A549 (cell line): ENCODE data around the gene SEC23IP.
"Not testable (repeated sequence)": the region's sequence is repeated elsewhere in the genome, so short reads cannot be mapped to it uniquely, and the experiment has no call there.

Source experiments
- CHD2 ChIP-seq: fragments of 150-350 bp; IDR thresholded peaks from 2 replicates; pipeline ENCODE4 v1.6.1; 2014; ENCODE audit warnings: low read length; ENCODE audit not compliant: partially characterized antibody
- CTCF ChIP-seq: fragments of >200 bp; sonication (Bioruptor Twin); formaldehyde crosslinking; IDR thresholded peaks from 3 replicates; pipeline ENCODE4 v1.5.1; 2016
- ESRRA ChIP-seq: fragments of 150-350 bp; IDR thresholded peaks from 2 replicates; pipeline ENCODE4 v1.6.1; 2014; ENCODE audit warnings: mild to moderate bottlenecking, low read length, borderline replicate concordance
- GATA3 ChIP-seq: IDR thresholded peaks from 2 replicates; pipeline ENCODE4 v1.6.1; 2012; ENCODE audit warnings: borderline replicate concordance
- HEYL ChIP-seq: fragments of 250-450 bp; sonication (Bioruptor Pico); IDR thresholded peaks from 2 replicates; pipeline ENCODE4 v1.8.0; 2021; ENCODE audit warnings: mild to moderate bottlenecking, moderate library complexity
- KDM5A ChIP-seq: fragments of 200-600 bp; sonication (generic); IDR thresholded peaks from 2 replicates; pipeline ENCODE4 v1.6.1; 2016; ENCODE audit warnings: antibody characterized with exemption, mild to moderate bottlenecking
- MAFK ChIP-seq: fragments of 450-650 bp; IDR thresholded peaks from 2 replicates; pipeline ENCODE4 v1.6.1; 2014; ENCODE audit not compliant: partially characterized antibody
- MAZ ChIP-seq: fragments of 150-350 bp; IDR thresholded peaks from 2 replicates; pipeline ENCODE4 v1.6.1; 2014; ENCODE audit warnings: antibody characterized with exemption, low read depth, low read length, borderline replicate concordance
- POLR2A ChIP-seq: IDR thresholded peaks from 2 replicates; pipeline ENCODE4 v1.6.1; 2012; ENCODE audit warnings: mild to moderate bottlenecking, low read length
- POLR2AphosphoS2 ChIP-seq: conservative IDR thresholded peaks from 2 replicates; pipeline ENCODE4 v1.6.1; 2012; ENCODE audit warnings: low read length, improper control_type of control experiment, inconsistent platforms
- SMC3 ChIP-seq: fragments of >200 bp; sonication (Bioruptor Twin); formaldehyde crosslinking; IDR thresholded peaks from 3 replicates; pipeline ENCODE4 v1.6.1; 2018; ENCODE audit warnings: inconsistent platforms
- ZNF302 ChIP-seq: fragments of 250-450 bp; sonication (Bioruptor Pico); IDR thresholded peaks from 2 replicates; pipeline ENCODE4 v1.9.0; 2021; ENCODE audit warnings: inconsistent platforms, mild to moderate bottlenecking, moderate library complexity
- TF ChIP-seq, protein P1 (sequence below): fragments of 250-450 bp; sonication (Bioruptor Pico); IDR thresholded peaks from 2 replicates; pipeline ENCODE4 v1.5.0; 2021; ENCODE audit warnings: mild to moderate bottlenecking, moderate library complexity, borderline replicate concordance

- TF ChIP-seq MAFK; SMC3; CTCF; POLR2A; ZNF302 (CRISPR knock-in tag); KDM5A; CHD2; MAZ; POLR2AphosphoS2; HEYL (CRISPR knock-in tag); GATA3; ESRRA: not testable (repeated sequence)
- TF ChIP-seq, protein P1, sequence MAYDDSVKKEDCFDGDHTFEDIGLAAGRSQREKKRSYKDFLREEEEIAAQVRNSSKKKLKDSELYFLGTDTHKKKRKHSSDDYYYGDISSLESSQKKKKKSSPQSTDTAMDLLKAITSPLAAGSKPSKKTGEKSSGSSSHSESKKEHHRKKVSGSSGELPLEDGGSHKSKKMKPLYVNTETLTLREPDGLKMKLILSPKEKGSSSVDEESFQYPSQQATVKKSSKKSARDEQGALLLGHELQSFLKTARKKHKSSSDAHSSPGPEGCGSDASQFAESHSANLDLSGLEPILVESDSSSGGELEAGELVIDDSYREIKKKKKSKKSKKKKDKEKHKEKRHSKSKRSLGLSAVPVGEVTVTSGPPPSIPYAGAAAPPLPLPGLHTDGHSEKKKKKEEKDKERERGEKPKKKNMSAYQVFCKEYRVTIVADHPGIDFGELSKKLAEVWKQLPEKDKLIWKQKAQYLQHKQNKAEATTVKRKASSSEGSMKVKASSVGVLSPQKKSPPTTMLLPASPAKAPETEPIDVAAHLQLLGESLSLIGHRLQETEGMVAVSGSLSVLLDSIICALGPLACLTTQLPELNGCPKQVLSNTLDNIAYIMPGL: not testable (repeated sequence)
Observed at GRCh38 chr10:119891849-119892187, 712 bp upstream of the SEC23IP start.
